ENCODE results near the gene ACTL7A. TPM values are rescaled to one million over a fixed set of nuclear protein-coding genes. Genes with fewer than 3 reads are reported as not detected.

The ACTL7A gene
- total and polyA plus RNA-seq, 2 of the 13 experiments (the other 11 are each of a cell fraction or from before 2014, with no cell fraction given) = not detected

DNA sequence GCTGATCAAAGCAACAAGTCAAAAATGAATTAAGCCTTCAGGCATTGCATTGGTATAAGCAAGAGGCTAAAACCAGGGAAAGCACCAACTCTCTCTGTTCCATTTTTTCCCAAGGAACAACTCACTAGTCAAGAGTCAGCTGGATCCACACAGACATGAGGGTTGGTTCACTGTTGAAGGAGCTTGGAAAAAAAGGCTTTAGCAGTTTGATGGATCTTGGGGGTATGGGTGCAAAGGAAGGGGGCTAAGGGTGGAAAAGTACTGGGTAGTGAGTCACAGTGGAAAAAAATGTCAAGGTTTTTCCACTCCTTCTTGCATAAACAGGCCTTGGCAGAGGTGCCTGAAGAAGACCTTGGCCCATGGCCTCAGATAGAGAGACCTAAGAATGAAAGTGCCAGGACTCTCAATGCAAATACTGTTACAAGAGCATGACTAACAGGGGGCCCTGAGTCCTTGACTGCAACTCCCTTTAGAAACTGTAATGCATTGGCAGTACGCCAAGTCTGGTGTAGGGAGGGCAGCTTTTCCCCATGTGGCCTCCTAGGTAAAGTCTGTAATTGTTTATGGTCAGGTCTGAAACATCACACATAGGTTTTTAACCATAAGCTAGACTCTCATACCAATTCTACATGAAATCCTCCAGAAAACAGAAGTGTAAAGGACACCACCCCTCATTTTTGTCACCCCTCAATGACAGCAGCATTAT, 23.7 kb downstream of the ACTL7A start (continued):
- TF ChIP-seq, protein P1, sequence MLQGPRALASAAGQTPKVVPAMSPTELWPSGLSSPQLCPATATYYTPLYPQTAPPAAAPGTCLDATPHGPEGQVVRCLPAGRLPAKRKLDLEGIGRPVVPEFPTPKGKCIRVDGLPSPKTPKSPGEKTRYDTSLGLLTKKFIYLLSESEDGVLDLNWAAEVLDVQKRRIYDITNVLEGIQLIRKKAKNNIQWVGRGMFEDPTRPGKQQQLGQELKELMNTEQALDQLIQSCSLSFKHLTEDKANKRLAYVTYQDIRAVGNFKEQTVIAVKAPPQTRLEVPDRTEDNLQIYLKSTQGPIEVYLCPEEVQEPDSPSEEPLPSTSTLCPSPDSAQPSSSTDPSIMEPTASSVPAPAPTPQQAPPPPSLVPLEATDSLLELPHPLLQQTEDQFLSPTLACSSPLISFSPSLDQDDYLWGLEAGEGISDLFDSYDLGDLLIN (CRISPR knock-in tag; IDR thresholded peaks at IDR 0.05; ENCODE audit: borderline replicate concordance) = no peak
- no peak for TF ChIP-seq SMAD1 (CRISPR knock-in tag; IDR thresholded peaks at IDR 0.05; ENCODE audit: borderline replicate concordance, low read depth)
- TF ChIP-seq TBL1XR1 (IDR thresholded peaks at IDR 0.05; ENCODE audit: borderline replicate concordance, low read length, partially characterized antibody) = peak; percentile 80
- peak; percentile 99 for TF ChIP-seq NCOA1 (CRISPR knock-in tag; IDR thresholded peaks at IDR 0.05)
- TF ChIP-seq, protein P2, sequence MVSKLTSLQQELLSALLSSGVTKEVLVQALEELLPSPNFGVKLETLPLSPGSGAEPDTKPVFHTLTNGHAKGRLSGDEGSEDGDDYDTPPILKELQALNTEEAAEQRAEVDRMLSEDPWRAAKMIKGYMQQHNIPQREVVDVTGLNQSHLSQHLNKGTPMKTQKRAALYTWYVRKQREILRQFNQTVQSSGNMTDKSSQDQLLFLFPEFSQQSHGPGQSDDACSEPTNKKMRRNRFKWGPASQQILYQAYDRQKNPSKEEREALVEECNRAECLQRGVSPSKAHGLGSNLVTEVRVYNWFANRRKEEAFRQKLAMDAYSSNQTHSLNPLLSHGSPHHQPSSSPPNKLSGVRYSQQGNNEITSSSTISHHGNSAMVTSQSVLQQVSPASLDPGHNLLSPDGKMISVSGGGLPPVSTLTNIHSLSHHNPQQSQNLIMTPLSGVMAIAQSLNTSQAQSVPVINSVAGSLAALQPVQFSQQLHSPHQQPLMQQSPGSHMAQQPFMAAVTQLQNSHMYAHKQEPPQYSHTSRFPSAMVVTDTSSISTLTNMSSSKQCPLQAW (CRISPR knock-in tag; IDR thresholded peaks at IDR 0.05) = peak; percentile 96
- peak; percentile 94 for TF ChIP-seq ZNF878 (CRISPR knock-in tag; IDR thresholded peaks at IDR 0.05)
- peak; percentile 85 for TF ChIP-seq ZFP1 (CRISPR knock-in tag; IDR thresholded peaks at IDR 0.05)
- TF ChIP-seq FOXP1 (IDR thresholded peaks at IDR 0.05) = no peak
- peak; percentile 96 for TF ChIP-seq FOXP1 (CRISPR knock-in tag; IDR thresholded peaks at IDR 0.05)
- peak; percentile 97; the same call in 1 of the 2 replicates for TF ChIP-seq NFKBIZ (CRISPR knock-in tag; IDR thresholded peaks at IDR 0.05)
- peak; percentile 77; the same call in 1 of the 2 replicates for TF ChIP-seq ZNF556 (CRISPR knock-in tag; IDR thresholded peaks at IDR 0.05; ENCODE audit: borderline replicate concordance)
- peak; percentile 90 for TF ChIP-seq HOXA5 (CRISPR knock-in tag; IDR thresholded peaks at IDR 0.05)
- TF ChIP-seq TSC22D2 (CRISPR knock-in tag; IDR thresholded peaks at IDR 0.05; ENCODE audit: borderline replicate concordance) = peak; percentile 80; the same call in 1 of the 2 replicates
- TF ChIP-seq ZNF772 (CRISPR knock-in tag; IDR thresholded peaks at IDR 0.05) = peak; percentile 91
- peak; percentile 75 to 83 for TF ChIP-seq POLR2A (IDR thresholded peaks at IDR 0.05; ENCODE audit: insufficient read depth in 1 of 2, low read depth in 2 of 2, low read length in 2 of 2)
- TF ChIP-seq EED (CRISPR knock-in tag; IDR thresholded peaks at IDR 0.05) = no peak
- TF ChIP-seq ZMYM4 (CRISPR knock-in tag; IDR thresholded peaks at IDR 0.05) = peak; percentile 68
- TF ChIP-seq ZNF713 (CRISPR knock-in tag; IDR thresholded peaks at IDR 0.05) = no peak
- TF ChIP-seq, protein P3, sequence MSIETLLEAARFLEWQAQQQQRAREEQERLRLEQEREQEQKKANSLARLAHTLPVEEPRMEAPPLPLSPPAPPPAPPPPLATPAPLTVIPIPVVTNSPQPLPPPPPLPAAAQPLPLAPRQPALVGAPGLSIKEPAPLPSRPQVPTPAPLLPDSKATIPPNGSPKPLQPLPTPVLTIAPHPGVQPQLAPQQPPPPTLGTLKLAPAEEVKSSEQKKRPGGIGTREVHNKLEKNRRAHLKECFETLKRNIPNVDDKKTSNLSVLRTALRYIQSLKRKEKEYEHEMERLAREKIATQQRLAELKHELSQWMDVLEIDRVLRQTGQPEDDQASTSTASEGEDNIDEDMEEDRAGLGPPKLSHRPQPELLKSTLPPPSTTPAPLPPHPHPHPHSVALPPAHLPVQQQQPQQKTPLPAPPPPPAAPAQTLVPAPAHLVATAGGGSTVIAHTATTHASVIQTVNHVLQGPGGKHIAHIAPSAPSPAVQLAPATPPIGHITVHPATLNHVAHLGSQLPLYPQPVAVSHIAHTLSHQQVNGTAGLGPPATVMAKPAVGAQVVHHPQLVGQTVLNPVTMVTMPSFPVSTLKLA (IDR thresholded peaks at IDR 0.05) = peak; percentile 51
- TF ChIP-seq, protein P4, sequence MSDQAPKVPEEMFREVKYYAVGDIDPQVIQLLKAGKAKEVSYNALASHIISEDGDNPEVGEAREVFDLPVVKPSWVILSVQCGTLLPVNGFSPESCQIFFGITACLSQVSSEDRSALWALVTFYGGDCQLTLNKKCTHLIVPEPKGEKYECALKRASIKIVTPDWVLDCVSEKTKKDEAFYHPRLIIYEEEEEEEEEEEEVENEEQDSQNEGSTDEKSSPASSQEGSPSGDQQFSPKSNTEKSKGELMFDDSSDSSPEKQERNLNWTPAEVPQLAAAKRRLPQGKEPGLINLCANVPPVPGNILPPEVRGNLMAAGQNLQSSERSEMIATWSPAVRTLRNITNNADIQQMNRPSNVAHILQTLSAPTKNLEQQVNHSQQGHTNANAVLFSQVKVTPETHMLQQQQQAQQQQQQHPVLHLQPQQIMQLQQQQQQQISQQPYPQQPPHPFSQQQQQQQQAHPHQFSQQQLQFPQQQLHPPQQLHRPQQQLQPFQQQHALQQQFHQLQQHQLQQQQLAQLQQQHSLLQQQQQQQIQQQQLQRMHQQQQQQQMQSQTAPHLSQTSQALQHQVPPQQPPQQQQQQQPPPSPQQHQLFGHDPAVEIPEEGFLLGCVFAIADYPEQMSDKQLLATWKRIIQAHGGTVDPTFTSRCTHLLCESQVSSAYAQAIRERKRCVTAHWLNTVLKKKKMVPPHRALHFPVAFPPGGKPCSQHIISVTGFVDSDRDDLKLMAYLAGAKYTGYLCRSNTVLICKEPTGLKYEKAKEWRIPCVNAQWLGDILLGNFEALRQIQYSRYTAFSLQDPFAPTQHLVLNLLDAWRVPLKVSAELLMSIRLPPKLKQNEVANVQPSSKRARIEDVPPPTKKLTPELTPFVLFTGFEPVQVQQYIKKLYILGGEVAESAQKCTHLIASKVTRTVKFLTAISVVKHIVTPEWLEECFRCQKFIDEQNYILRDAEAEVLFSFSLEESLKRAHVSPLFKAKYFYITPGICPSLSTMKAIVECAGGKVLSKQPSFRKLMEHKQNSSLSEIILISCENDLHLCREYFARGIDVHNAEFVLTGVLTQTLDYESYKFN (CRISPR knock-in tag; conservative IDR thresholded peaks at IDR 0.05) = peak; percentile 99
- TF ChIP-seq ZSCAN9 (CRISPR knock-in tag; IDR thresholded peaks at IDR 0.05; ENCODE audit: borderline replicate concordance) = peak; percentile 84; the same call in 1 of the 2 replicates

Measured in HepG2 (cell line).